Glomerular visceral epithelial cell (primary cell): ENCODE data around the gene RPS6KL1.
A peak's percentile ranks its signal among the peaks of the same experiment; 100 is the strongest.
"Not testable (repeated sequence)": the region's sequence is repeated elsewhere in the genome, so short reads cannot be mapped to it uniquely, and the experiment has no call there.

Experiments used
- DNase-seq: peaks from one replicate; pipeline ENCODE4 v3.0.0-alpha.2; 2016; ENCODE audit errors: extremely low spot score

RPS6KL1 gene

GRCh38 chr14:74936151-74936550 lies 13.1 kb upstream of the RPS6KL1 start:
- DNase-seq = no peak

GRCh38 chr14:74935360-74935680 lies 12.3 kb upstream of the RPS6KL1 start:
- DNase-seq = no peak

GRCh38 chr14:74934476-74935359 lies 11.7 kb upstream of the RPS6KL1 start:
- no peak for DNase-seq

GRCh38 chr14:74934041-74934440 lies 11.0 kb upstream of the RPS6KL1 start:
- DNase-seq = no peak

GRCh38 chr14:74932936-74933335 lies 9.9 kb upstream of the RPS6KL1 start:
- not testable (repeated sequence) for DNase-seq

- DNase-seq = no peak
Observed at GRCh38 chr14:74932401-74932901, 9.4 kb upstream of the RPS6KL1 start.

- DNase-seq = not testable (repeated sequence)
Observed at GRCh38 chr14:74931744-74932143, 8.7 kb upstream of the RPS6KL1 start.

- no peak for DNase-seq
Observed at GRCh38 chr14:74929242-74929641, 6.2 kb upstream of the RPS6KL1 start.

- no peak for DNase-seq
Observed at GRCh38 chr14:74927225-74927624, 4.2 kb upstream of the RPS6KL1 start.

- no peak for DNase-seq
Observed at GRCh38 chr14:74924061-74924460, 1.0 kb upstream of the RPS6KL1 start.

GRCh38 chr14:74921987-74922751 lies 891 bp downstream of the RPS6KL1 start:
- no peak for DNase-seq

GRCh38 chr14:74921053-74921620 lies 1.9 kb downstream of the RPS6KL1 start:
- DNase-seq = no peak

GRCh38 chr14:74920281-74920680 lies 2.8 kb downstream of the RPS6KL1 start:
- no peak for DNase-seq

GRCh38 chr14:74919421-74920165 lies 3.5 kb downstream of the RPS6KL1 start:
- no peak for DNase-seq

- DNase-seq = no peak
Observed at GRCh38 chr14:74918380-74918779, 4.7 kb downstream of the RPS6KL1 start.

- no peak for DNase-seq
Observed at GRCh38 chr14:74917646-74918081, 5.4 kb downstream of the RPS6KL1 start.

GRCh38 chr14:74917178-74917543 lies 5.9 kb downstream of the RPS6KL1 start:
- DNase-seq = no peak

- no peak for DNase-seq
Observed at GRCh38 chr14:74915826-74916225, 7.2 kb downstream of the RPS6KL1 start.

GRCh38 chr14:74915426-74915825 lies 7.6 kb downstream of the RPS6KL1 start:
- DNase-seq = no peak

- DNase-seq = peak; percentile 65
Observed at GRCh38 chr14:74913986-74914573, 9.0 kb downstream of the RPS6KL1 start.

GRCh38 chr14:74913393-74913910 lies 9.6 kb downstream of the RPS6KL1 start:
- no peak for DNase-seq
